GM12892 (cell line): ENCODE data around the gene CDX4. TPM values are rescaled to one million over a fixed set of nuclear protein-coding genes. Genes with fewer than 3 reads are reported as not detected.

ENCODE experiments used
- DNase-seq: peaks from one replicate; pipeline ENCODE4 v3.0.0; 2011; ENCODE audit not compliant: insufficient read length
- FAIRE-seq: peaks from 2 replicates; lab custom pipeline; 2011; peaks lifted over from hg19 to GRCh38; lab: Jason Lieb, UNC
- POLR2A ChIP-seq: IDR thresholded peaks from 2 replicates; pipeline ENCODE4 v1.6.1; 2011; ENCODE audit warnings: low read depth, low read length, control low read depth
- POLR2AphosphoS5 ChIP-seq: IDR thresholded peaks from 2 replicates; pipeline ENCODE4 v1.6.1; 2011; ENCODE audit warnings: low read depth, low read length, control low read depth
- TAF1 ChIP-seq: IDR thresholded peaks from 2 replicates; pipeline ENCODE4 v1.6.1; 2011; ENCODE audit warnings: low read depth, mild to moderate bottlenecking, control low read depth, low read length, borderline replicate concordance
- polyA plus RNA-seq: library from polyadenylated mRNA; unstranded; fragments of >200 nt; gene quantifications from one replicate; pipeline ENCODE4 v1.2.1, GENCODE V29; 2012; ENCODE audit warnings: missing spikeins, inconsistent platforms; ENCODE audit not compliant: missing spikeins

The CDX4 gene
- not detected for polyA plus RNA-seq

- FAIRE-seq: no peak
- DNase-seq: no peak
- TF ChIP-seq POLR2AphosphoS5 (no peak), TAF1 (no peak), POLR2A (no peak)
Observed at GRCh38 chrX:73446831-73447230, at the start of gene CDX4. Gene CDX4 (plus strand): TSS chrX:73447053. CDS start chrX:73447254, 201 bp downstream.

GRCh38 chrX:73398185-73398914 is 48.5 kb upstream of the CDX4 start:
- no peak for TF ChIP-seq TAF1
- no peak for TF ChIP-seq POLR2AphosphoS5
- no peak for TF ChIP-seq POLR2A
- no peak for FAIRE-seq
- no peak for DNase-seq

- FAIRE-seq: no peak
- TF ChIP-seq TAF1: no peak
- no peak for TF ChIP-seq POLR2AphosphoS5
- no peak for TF ChIP-seq POLR2A
- DNase-seq: no peak
Observed at GRCh38 chrX:73400136-73400748, 46.6 kb upstream of the CDX4 start.

DNA sequence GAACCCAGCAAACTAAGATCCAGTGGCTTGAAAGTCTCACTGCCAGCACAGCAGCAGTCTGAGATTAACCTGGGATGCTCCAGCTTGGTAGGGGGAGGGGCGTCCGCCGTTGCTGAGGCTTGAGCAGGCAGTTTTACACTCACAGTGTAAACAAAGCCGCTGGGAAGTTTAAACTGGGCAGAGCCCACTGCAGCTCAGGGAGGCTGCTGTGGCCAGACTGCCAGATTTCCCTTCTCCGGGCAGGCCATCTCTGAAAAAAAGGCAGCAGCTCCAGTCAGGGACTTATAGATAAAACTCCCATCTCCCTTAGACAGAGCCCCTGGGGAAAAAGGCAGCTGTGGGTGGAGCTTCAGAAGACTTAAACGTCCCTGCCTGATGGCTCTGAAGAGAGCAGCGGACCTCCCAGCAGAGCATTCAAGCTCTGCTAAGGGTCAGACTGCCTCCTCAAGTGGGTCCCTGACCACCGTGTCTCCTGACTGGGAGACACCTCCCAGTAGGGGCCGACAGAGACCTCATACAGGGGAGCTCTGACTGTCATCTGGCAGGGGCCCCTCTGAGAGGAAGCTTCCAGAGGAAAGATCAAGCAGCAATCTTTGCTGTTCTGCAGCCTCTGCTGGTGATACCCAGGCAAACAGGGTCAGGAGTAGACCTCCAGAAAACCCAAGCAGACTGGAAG is 45.1 kb upstream of the CDX4 start:
- TF ChIP-seq POLR2A (no peak), TAF1 (no peak), POLR2AphosphoS5 (no peak)
- no peak for FAIRE-seq
- DNase-seq: no peak

DNA sequence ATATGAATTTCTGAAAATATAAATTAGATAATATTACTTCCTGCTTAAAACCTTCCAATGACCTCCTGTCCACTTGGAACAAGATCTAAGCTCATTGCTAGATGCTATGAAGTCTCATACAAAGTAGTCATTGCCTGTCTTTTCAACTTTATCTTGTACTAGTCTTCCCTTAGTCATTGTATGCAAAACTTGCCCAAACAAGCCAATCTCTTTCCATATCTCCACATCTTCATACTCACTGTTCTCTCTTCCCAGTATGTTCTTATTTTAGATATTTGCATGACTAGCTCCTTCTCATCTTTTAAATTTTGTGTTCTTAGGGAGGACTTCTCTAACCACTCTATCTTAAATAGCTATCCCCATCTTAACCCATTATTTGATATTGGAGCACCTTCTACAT is 33.9 kb upstream of the CDX4 start:
- TF ChIP-seq TAF1 (no peak), POLR2A (no peak), POLR2AphosphoS5 (no peak)
- DNase-seq (no peak), FAIRE-seq (no peak)

DNA sequence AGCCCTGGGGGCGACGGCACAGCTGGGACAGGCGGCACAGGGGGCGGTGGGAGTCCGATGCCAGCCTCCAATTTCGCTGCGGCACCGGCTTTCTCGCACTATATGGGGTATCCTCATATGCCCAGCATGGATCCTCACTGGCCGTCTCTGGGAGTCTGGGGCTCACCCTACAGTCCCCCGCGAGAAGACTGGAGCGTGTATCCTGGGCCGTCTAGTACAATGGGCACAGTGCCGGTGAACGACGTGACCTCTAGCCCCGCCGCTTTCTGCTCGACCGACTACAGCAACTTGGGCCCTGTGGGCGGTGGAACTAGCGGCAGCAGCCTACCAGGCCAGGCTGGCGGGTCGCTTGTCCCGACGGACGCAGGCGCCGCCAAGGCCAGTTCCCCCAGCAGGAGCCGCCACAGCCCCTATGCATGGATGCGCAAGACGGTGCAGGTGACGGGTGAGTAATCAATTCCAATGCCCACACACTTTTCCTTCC is 500 bp downstream of the CDX4 start:
- FAIRE-seq (no peak), DNase-seq (no peak)
- TF ChIP-seq POLR2AphosphoS5 (no peak), POLR2A (no peak), TAF1 (no peak)

DNA sequence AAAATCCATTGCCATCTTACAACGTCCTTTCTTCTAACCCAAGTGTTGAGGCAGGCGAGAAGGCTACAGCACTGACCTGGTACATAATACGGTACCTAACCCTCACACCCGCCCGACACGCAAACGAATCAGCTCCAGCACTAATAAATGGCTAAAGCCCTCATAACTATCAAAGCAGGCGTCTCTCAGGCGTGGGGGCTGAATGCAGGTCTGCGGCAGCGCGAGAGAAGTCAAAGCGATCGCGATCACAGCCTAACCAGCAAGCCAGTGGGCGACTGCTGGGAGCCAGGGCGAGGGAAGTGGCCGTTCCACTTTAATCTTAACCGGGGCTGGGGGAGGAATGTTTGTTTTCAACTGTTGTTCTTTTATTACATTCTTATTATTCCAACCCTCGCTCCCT is 1.5 kb downstream of the CDX4 start:
- DNase-seq: no peak
- TF ChIP-seq POLR2A (no peak), TAF1 (no peak), POLR2AphosphoS5 (no peak)
- no peak for FAIRE-seq

DNA sequence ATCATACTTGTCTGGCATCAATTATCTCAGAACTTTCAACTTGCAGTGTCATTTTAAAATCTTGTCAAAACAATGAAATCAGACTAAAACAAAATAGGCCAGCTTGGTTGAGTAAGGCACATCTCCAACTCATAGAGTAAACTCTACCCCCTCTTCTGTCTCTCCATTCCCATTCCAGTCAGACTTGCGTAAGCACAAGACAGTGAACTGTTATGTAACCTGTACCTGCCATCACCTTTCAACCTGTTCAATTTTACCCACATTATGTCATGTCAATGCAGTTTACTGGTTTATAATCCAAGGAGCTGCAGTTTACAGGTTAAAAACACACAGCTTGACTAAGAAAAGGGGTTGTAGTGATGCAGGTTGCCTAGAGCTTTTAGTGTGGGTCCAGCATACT is 8.3 kb downstream of the CDX4 start:
- FAIRE-seq: no peak
- no peak for TF ChIP-seq POLR2A
- TF ChIP-seq TAF1: no peak
- no peak for TF ChIP-seq POLR2AphosphoS5
- no peak for DNase-seq

- DNase-seq: no peak
- FAIRE-seq: no peak
- TF ChIP-seq POLR2AphosphoS5 (no peak), TAF1 (no peak), POLR2A (no peak)
Observed at GRCh38 chrX:73457306-73457705, 10.5 kb downstream of the CDX4 start.

DNA sequence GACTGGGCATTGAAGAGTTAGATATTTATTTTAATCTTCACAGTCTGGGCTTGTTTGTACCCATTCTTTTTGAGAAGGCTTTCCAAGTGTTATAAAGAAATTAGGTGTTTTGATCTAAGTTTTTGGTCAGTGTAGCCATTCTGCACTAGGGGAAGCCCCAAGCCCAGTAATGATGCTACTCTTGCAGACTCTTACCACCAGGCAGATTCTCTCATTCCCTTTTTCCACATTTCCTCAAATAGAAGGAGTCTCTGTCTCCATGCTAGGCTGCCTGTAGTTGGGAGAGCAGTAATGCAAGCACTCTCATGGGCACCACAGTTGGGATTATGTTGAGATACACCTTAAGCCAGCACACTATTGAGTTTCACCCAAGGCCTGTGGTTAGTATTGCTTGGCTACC is 21.5 kb downstream of the CDX4 start:
- no peak for FAIRE-seq
- TF ChIP-seq POLR2AphosphoS5 (no peak), POLR2A (no peak), TAF1 (no peak)
- no peak for DNase-seq

DNA sequence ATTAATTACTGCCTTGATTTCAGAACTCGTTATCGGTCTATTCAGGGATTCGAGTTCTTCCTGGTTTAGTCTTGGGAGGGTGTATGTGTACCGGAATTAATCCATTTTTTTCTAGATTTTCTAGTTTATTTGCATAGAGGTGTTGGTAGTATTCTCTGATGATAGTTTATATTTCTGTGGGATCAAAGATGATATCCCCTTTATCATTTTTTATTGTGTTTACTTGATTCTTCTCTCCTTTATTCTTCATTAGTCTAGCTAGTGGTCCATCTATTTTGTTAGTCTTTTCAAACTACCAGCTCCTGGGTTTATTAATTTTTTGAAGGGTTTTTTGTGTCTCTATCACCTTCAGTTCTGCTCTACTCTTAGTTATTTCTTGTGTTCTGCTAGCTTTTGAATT is 32.1 kb downstream of the CDX4 start:
- no peak for FAIRE-seq
- no peak for DNase-seq
- TF ChIP-seq POLR2A (no peak), TAF1 (no peak), POLR2AphosphoS5 (no peak)

- no peak for DNase-seq
- no peak for TF ChIP-seq TAF1
- TF ChIP-seq POLR2A: no peak
- no peak for TF ChIP-seq POLR2AphosphoS5
- FAIRE-seq: no peak
Observed at GRCh38 chrX:73481521-73481920, 34.7 kb downstream of the CDX4 start.
